Thoracic aorta (tissue), 2 donors: ENCODE results near the gene NLRC5. TPM values are rescaled to one million over a fixed set of nuclear protein-coding genes. Genes with fewer than 3 reads are reported as not detected.
A peak's percentile ranks its signal among the peaks of the same experiment; 100 is the strongest.
"Not testable (repeated sequence)": the region's sequence is repeated elsewhere in the genome, so short reads cannot be mapped to it uniquely, and the experiment has no call there.

Source experiments
- ATAC-seq: fragments of 150-250 bp; one replicate; pipeline ENCODE4 v1.8.0; 2017; ENCODE audit warnings: low read depth; ENCODE audit not compliant: insufficient number of reproducible peaks, low FRiP score
- DNase-seq: peaks from one replicate; pipeline ENCODE4 v3.0.0-alpha.2; 2020; ENCODE audit warnings: low spot score
- H3K27ac ChIP-seq, 2 donors: fragments of 200-600 bp; sonication (generic); 1 replicate in 1 of 2; 2 replicates in 1 of 2; pipeline ENCODE4 v1.5.1; 2016; ENCODE audit warnings: mild to moderate bottlenecking in 2 of 2, moderate library complexity in 2 of 2
- H3K27me3 ChIP-seq: fragments of 200-600 bp; sonication (generic); replicated peaks from 2 replicates; pipeline ENCODE4 v1.6.0; 2016; ENCODE audit warnings: mild to moderate bottlenecking; ENCODE audit not compliant: insufficient read depth
- H3K36me3 ChIP-seq: fragments of 200-600 bp; sonication (generic); one replicate; pipeline ENCODE4 v1.5.1; 2016
- H3K4me1 ChIP-seq, 2 donors: fragments of 200-600 bp; sonication (generic); 1 replicate in 1 of 2; 2 replicates in 1 of 2; pipeline versions ENCODE4 v1.5.1 to v1.6.0; 2016; ENCODE audit warnings: low read depth in 2 of 2, mild to moderate bottlenecking in 1 of 2; ENCODE audit not compliant: control insufficient read depth in 1 of 2
- H3K4me3 ChIP-seq: fragments of 200-600 bp; sonication (generic); 2 replicates; pipeline ENCODE4 v1.5.1; 2016; ENCODE audit warnings: mild to moderate bottlenecking
- H3K9me3 ChIP-seq: fragments of 200-600 bp; sonication (generic); 2 replicates; pipeline ENCODE4 v1.5.1; 2016
- total RNA-seq, 2 donors: library from RNA; depleted of rRNA; stranded (reverse); fragments of >200 nt; gene quantifications; one replicate each; pipeline versions ENCODE4 v1.1.0 to v1.2.3, GENCODE V29; 2016
- TF ChIP-seq, protein P1 (sequence below): fragments of 200-600 bp; sonication (generic); IDR thresholded peaks from one replicate; pipeline ENCODE4 v1.5.1; 2019; ENCODE audit warnings: antibody characterized with exemption

Gene NLRC5
- total RNA-seq, 2 donors from 2014 or later = 51.0 to 54.4 TPM

GRCh38 chr16:56988161-56988947 lies 1.0 kb upstream of the NLRC5 start:
- TF ChIP-seq, protein P1, sequence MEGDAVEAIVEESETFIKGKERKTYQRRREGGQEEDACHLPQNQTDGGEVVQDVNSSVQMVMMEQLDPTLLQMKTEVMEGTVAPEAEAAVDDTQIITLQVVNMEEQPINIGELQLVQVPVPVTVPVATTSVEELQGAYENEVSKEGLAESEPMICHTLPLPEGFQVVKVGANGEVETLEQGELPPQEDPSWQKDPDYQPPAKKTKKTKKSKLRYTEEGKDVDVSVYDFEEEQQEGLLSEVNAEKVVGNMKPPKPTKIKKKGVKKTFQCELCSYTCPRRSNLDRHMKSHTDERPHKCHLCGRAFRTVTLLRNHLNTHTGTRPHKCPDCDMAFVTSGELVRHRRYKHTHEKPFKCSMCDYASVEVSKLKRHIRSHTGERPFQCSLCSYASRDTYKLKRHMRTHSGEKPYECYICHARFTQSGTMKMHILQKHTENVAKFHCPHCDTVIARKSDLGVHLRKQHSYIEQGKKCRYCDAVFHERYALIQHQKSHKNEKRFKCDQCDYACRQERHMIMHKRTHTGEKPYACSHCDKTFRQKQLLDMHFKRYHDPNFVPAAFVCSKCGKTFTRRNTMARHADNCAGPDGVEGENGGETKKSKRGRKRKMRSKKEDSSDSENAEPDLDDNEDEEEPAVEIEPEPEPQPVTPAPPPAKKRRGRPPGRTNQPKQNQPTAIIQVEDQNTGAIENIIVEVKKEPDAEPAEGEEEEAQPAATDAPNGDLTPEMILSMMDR = no peak
- Histone ChIP-seq H3K9me3 (no peaks in the 10 kb centered on the region), H3K4me1 (peaks cover 24 to 32% of the 10 kb centered on the region in 2 donors), H3K36me3 (no peaks in the 10 kb centered on the region), H3K4me3 (peak overlapping the region; percentile 90), H3K27ac (peak overlapping the region; percentile 77 to 87), H3K27me3 (no peaks in the 10 kb centered on the region)
- ATAC-seq (no peak), DNase-seq (no peak)

- Histone ChIP-seq H3K4me1 (peaks cover 24 to 32% of the 10 kb centered on the region in 2 donors), H3K9me3 (no peaks in the 10 kb centered on the region), H3K36me3 (no peaks in the 10 kb centered on the region), H3K27me3 (no peaks in the 10 kb centered on the region), H3K4me3 (peak overlapping the region; percentile 90), H3K27ac (peak overlapping the region; percentile 77 to 87)
- ATAC-seq (no peak), DNase-seq (no peak)
- TF ChIP-seq, protein P1 = no peak
Measured at GRCh38 chr16:56989988-56990387, 631 bp downstream of the NLRC5 start.

- no peaks in the 10 kb centered on the region for H3K9me3 ChIP-seq
- peak overlapping the region; percentile 90 for H3K4me3 ChIP-seq
- H3K27me3 ChIP-seq = no peaks in the 10 kb centered on the region
- peaks cover 21 to 25% of the 10 kb centered on the region in 2 donors for H3K4me1 ChIP-seq
- no peaks in the 10 kb centered on the region for H3K36me3 ChIP-seq
- peak overlapping the region in 1 of 2 donors; percentile 87 for H3K27ac ChIP-seq
- TF ChIP-seq, protein P1 = no peak
- DNase-seq (no peak), ATAC-seq (no peak)
Measured at GRCh38 chr16:56990407-56991286, 1.3 kb downstream of the NLRC5 start.

DNA sequence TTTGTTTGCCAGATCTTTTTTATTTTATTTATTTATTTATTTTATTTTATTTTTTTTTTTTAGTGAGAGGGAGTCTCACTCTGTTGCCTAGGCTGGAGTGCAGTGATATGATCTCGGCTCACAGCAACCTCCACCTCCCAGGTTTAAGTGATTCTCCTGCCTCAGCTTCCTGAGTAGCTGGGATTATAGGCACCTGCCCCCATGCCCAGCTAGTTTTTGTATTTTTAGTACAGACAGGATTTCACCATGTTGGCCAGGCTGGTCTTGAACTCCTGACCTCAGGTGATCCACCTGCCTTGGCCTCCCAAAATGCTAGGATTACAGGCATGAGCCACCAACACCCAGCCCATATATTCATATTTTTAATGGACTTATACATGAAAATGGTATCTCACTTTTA lies 3.1 kb downstream of the NLRC5 start:
- H3K4me1 ChIP-seq = peaks cover 18 to 20% of the 10 kb centered on the region in 2 donors
- not testable (repeated sequence) for H3K27ac ChIP-seq, DNase-seq

GRCh38 chr16:56993204-56993603 lies 3.8 kb downstream of the NLRC5 start:
- no peak overlapping the region for H3K27ac ChIP-seq
- H3K36me3 ChIP-seq = no peaks in the 10 kb centered on the region
- H3K4me3 ChIP-seq = no peak overlapping the region
- DNase-seq (no peak), ATAC-seq (no peak)
- no peaks in the 10 kb centered on the region for H3K9me3 ChIP-seq
- TF ChIP-seq, protein P1 = no peak
- H3K27me3 ChIP-seq = no peaks in the 10 kb centered on the region
- peaks cover 18 to 20% of the 10 kb centered on the region in 2 donors for H3K4me1 ChIP-seq

More for the DNA sequence above, 3.1 kb downstream of the NLRC5 start:
- H3K9me3 ChIP-seq, H3K4me3 ChIP-seq, ATAC-seq, H3K36me3 ChIP-seq, H3K27me3 ChIP-seq: not testable (repeated sequence)
